K562 (cell line): ENCODE results near the gene USP26. TPM values are rescaled to one million over a fixed set of nuclear protein-coding genes. Genes with fewer than 3 reads are reported as not detected.

ENCODE experiments used
- ATAC-seq: fragments of 200-7000 bp; cut with Tn5 transposase; 3 replicates; pipeline ENCODE4 v1.9.1; 2020; ENCODE audit warnings: moderate library complexity
- BruUV-seq: library from RNA; stranded (reverse); fragments of 400-500 nt; replicated peaks from 2 replicates; lab custom pipeline; 2021; lab: Mats Ljungman, UMichigan
- CTCF ChIA-PET: fragments of 300-600 bp; formaldehyde crosslinking; extraction: SDS; loops from one replicate; lab custom pipeline; 2021; ENCODE audit warnings: low intra/inter-chr PET ratio; lab: Yijun Ruan, JAX
- POLR2A ChIA-PET: fragments of 300-600, 350-650 bp; sonication (Branson Sonifier 250); formaldehyde crosslinking; extraction: SDS; loops from one replicate; lab custom pipeline; 2021; ENCODE audit warnings: antibody characterized with exemption, inconsistent platforms; lab: Yijun Ruan, JAX
- DNase-seq, 4 experiments: peaks; one replicate each; pipeline versions ENCODE4 v3.0.0 to v3.0.0-alpha.2; 2011 to 2018; ENCODE audit warnings: low spot score in 3 of 4, mixed read lengths in 3 of 4; ENCODE audit errors: extremely low read depth in 1 of 4
- FAIRE-seq: peaks from 2 replicates; lab custom pipeline; 2011; peaks lifted over from hg19 to GRCh38; lab: Jason Lieb, UNC
- H2AFZ ChIP-seq: 2 replicates; pipeline ENCODE4 v1.6.0; 2011; ENCODE audit warnings: low read depth, low read length, control low read depth, inconsistent platforms
- H3K27ac ChIP-seq: fragments of 200-600 bp; 3 replicates; pipeline ENCODE4 v1.8.0; 2011; ENCODE audit warnings: low read depth, mild to moderate bottlenecking, control low read depth, inconsistent platforms, low read length, moderate library complexity, mixed read lengths; ENCODE audit errors: extremely low read depth
- H3K27me3 ChIP-seq, 2 experiments: fragments of 300-600 bp in 1 of 2; 2 replicates in 1 of 2; 3 replicates in 1 of 2; pipeline versions ENCODE4 v1.6.0 to v1.8.0; 2011; ENCODE audit warnings: inconsistent platforms in 2 of 2, low read length in 2 of 2, mild to moderate bottlenecking in 1 of 2, mixed read lengths in 1 of 2, moderate library complexity in 1 of 2; ENCODE audit not compliant: control insufficient read depth in 2 of 2, insufficient read depth in 2 of 2
- H3K36me3 ChIP-seq: fragments of 300-600 bp; 3 replicates; pipeline ENCODE4 v1.8.0; 2011; ENCODE audit warnings: mild to moderate bottlenecking, low read length, inconsistent platforms; ENCODE audit not compliant: control insufficient read depth, insufficient read depth
- H3K4me1 ChIP-seq, 2 experiments: fragments of 200-600 bp in 1 of 2; replicated peaks in 1 of 2; 2 replicates in 1 of 2; 3 replicates in 1 of 2; pipeline versions ENCODE4 v1.5.1 to v1.8.0; 2011; ENCODE audit warnings: inconsistent platforms in 2 of 2, low read length in 2 of 2, mild to moderate bottlenecking in 1 of 2, mixed read lengths in 1 of 2, moderate library complexity in 1 of 2; ENCODE audit not compliant: control insufficient read depth in 2 of 2, insufficient read depth in 2 of 2
- H3K4me2 ChIP-seq: 2 replicates; pipeline ENCODE4 v1.6.1; 2011; ENCODE audit warnings: low read length, control low read depth, inconsistent platforms, mixed read lengths; ENCODE audit not compliant: insufficient read depth
- H3K4me3 ChIP-seq: fragments of 200-600 bp; sonication (generic), shearing (Covaris generic); 2 replicates; pipeline ENCODE4 v1.5.1; 2016; ENCODE audit warnings: control low read depth, inconsistent platforms
- H3K79me2 ChIP-seq: fragments of 200-600 bp; 3 replicates; pipeline ENCODE4 v1.8.0; 2011; ENCODE audit warnings: low read length, inconsistent platforms; ENCODE audit not compliant: control insufficient read depth, insufficient read depth
- H3K9ac ChIP-seq, 2 experiments: 2 replicates each; pipeline versions ENCODE4 v1.6.0 to v1.6.1; 2011; ENCODE audit warnings: low read depth in 2 of 2, low read length in 2 of 2, control low read depth in 1 of 2, inconsistent platforms in 1 of 2, mild to moderate bottlenecking in 1 of 2, mixed read lengths in 1 of 2; ENCODE audit not compliant: insufficient read depth in 1 of 2
- H3K9me1 ChIP-seq: one replicate; pipeline ENCODE4 v1.6.0; 2011; ENCODE audit warnings: inconsistent platforms, mild to moderate bottlenecking, low read length, moderate library complexity; ENCODE audit not compliant: control insufficient read depth, insufficient read depth
- H3K9me3 ChIP-seq: replicated peaks from 2 replicates; pipeline ENCODE4 v1.5.1; 2011; ENCODE audit warnings: low read depth, low read length, inconsistent platforms; ENCODE audit not compliant: control insufficient read depth, insufficient read depth
- H4K20me1 ChIP-seq: replicated peaks from 2 replicates; pipeline ENCODE4 v1.6.1; 2011; ENCODE audit warnings: low read length, inconsistent platforms, mixed read lengths; ENCODE audit not compliant: control insufficient read depth, insufficient read depth
- CEBPB ChIP-seq: fragments of 450-650 bp; IDR thresholded peaks from 2 replicates; pipeline ENCODE4 v1.6.1; 2016; ENCODE audit warnings: missing genetic modification characterization, missing compliant biosample characterization
- TAF7 ChIP-seq: fragments of 450-650 bp; IDR thresholded peaks from 2 replicates; pipeline ENCODE4 v1.6.1; 2016; ENCODE audit warnings: missing genetic modification characterization, missing compliant biosample characterization
- WGBS: fragments of 100-300 bp; shearing (Covaris generic); methylation state at CpG from one replicate; pipeline ENCODE4 v1.1.6; 2016; ENCODE audit warnings: low coverage, mixed read lengths; ENCODE audit not compliant: insufficient coverage; ENCODE audit errors: missing lambda C conversion rate; 5-methylcytosine and 5-hydroxymethylcytosine counted together
- in situ Hi-C: fragments of 300-500 bp; cut with MboI; formaldehyde crosslinking; loops from 4 replicates; pipeline ENCODE4 v1.15.0; 2018; ENCODE audit warnings: inconsistent platforms, mixed read lengths
- intact Hi-C: fragments of 100-400 bp; cut with micrococcal nuclease; formaldehyde crosslinking; loops from 2 replicates; pipeline ENCODE4 v1.14.2; 2022
- polyA plus RNA-seq, 8 experiments: library from polyadenylated mRNA; depleted of rRNA in 4 of 8; stranded (reverse) in 5 of 8; unstranded in 3 of 8; fragments of >200 nt; fragmentation: Nextera tagmentation in 2 of 8; fragmentation: Illumina TruSeq in 1 of 8; extraction: Ambion mirVana in 2 of 8; extraction: Trizol in 1 of 8; gene quantifications; 2 replicates each; pipeline versions ENCODE4 v1.2.1 to v1.2.3, GENCODE V29; 2011 to 2014; ENCODE audit warnings: inconsistent platforms in 1 of 8, missing spikeins in 1 of 8
- total RNA-seq, 7 experiments: library from RNA; depleted of rRNA in 6 of 7; stranded (reverse); fragments of >200 nt in 6 of 7; fragmentation: Illumina TruSeq in 2 of 7; extraction: Trizol in 2 of 7; gene quantifications; 2 replicates each; pipeline versions ENCODE4 v1.2.1 to v1.2.3, GENCODE V29; 2011 to 2021; ENCODE audit warnings: low replicate concordance in 1 of 7
- TF ChIP-seq, protein P1 (sequence below): sonication (generic); formaldehyde crosslinking; IDR thresholded peaks from 2 replicates; pipeline ENCODE4 v1.8.1; 2023; ENCODE audit warnings: mild to moderate bottlenecking, missing genetic modification reagents, moderate library complexity
- TF ChIP-seq, protein P2 (sequence below): fragments of 250-450 bp; sonication (Bioruptor Pico); IDR thresholded peaks from 2 replicates; pipeline ENCODE4 v1.5.0; 2021
- TF ChIP-seq, protein P3 (sequence below): fragments of 200-800 bp; sonication (Bioruptor generic); IDR thresholded peaks from 2 replicates; pipeline ENCODE4 v1.6.1; 2017; ENCODE audit warnings: missing genetic modification characterization, missing compliant biosample characterization

USP26 gene
- total and polyA plus RNA-seq, 9 of the 15 experiments (the other 6 are each of a cell fraction or from before 2014, with no cell fraction given), result 0.06 to 0.84 (median 0.20) TPM; not detected in 2

DNA sequence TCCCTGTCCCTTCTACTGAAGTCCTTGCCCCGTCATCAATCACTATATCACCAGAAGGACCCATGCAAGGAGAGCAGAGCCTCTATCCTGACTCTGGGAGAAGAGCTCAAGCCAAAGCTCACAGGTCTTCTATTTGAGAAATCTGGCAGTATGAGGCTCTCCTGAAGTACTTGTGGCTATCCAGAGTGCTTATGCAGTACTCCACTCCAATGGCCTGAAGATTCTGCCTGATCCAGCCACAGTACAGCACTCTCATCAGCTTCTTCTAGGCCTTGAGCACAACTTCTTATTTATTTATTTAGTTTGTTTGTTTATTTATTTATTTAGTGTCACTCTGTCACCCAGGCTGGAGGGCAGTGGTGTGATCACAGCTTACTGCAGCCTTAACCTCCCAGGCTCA lies 13.0 kb downstream of the USP26 start:
- no peak for DNase-seq
- Histone ChIP-seq H3K27ac (no peak overlapping the region), H3K27me3 (no peaks in the 10 kb centered on the region), H2AFZ (no peak overlapping the region), H3K4me3 (no peak overlapping the region), H3K9me1 (no peaks in the 10 kb centered on the region), H3K4me1 (no peaks in the 10 kb centered on the region), H3K79me2 (no peaks in the 10 kb centered on the region), H3K9ac (no peak overlapping the region), H3K4me2 (no peak overlapping the region), H3K36me3 (no peaks in the 10 kb centered on the region)
- CTCF ChIA-PET, result no interaction called here
- ATAC-seq, result no peak
- 0% methylated on average over 1 of the region's 1 CpG for WGBS
- in situ Hi-C loops, result no loop called here
- POLR2A ChIA-PET, result no interaction called here
- intact Hi-C loops, result no loop called here
- FAIRE-seq, result no peak
- TF ChIP-seq, protein P1, sequence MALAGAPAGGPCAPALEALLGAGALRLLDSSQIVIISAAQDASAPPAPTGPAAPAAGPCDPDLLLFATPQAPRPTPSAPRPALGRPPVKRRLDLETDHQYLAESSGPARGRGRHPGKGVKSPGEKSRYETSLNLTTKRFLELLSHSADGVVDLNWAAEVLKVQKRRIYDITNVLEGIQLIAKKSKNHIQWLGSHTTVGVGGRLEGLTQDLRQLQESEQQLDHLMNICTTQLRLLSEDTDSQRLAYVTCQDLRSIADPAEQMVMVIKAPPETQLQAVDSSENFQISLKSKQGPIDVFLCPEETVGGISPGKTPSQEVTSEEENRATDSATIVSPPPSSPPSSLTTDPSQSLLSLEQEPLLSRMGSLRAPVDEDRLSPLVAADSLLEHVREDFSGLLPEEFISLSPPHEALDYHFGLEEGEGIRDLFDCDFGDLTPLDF (CRISPR knock-in tag), result no peak
- TF ChIP-seq CEBPB (tag) (no peak), TAF7 (tag) (no peak)
- TF ChIP-seq, protein P2, sequence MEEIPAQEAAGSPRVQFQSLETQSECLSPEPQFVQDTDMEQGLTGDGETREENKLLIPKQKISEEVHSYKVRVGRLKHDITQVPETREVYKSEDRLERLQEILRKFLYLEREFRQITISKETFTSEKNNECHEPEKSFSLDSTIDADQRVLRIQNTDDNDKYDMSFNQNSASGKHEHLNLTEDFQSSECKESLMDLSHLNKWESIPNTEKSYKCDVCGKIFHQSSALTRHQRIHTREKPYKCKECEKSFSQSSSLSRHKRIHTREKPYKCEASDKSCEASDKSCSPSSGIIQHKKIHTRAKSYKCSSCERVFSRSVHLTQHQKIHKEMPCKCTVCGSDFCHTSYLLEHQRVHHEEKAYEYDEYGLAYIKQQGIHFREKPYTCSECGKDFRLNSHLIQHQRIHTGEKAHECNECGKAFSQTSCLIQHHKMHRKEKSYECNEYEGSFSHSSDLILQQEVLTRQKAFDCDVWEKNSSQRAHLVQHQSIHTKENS (CRISPR knock-in tag), result no peak
- TF ChIP-seq, protein P3, sequence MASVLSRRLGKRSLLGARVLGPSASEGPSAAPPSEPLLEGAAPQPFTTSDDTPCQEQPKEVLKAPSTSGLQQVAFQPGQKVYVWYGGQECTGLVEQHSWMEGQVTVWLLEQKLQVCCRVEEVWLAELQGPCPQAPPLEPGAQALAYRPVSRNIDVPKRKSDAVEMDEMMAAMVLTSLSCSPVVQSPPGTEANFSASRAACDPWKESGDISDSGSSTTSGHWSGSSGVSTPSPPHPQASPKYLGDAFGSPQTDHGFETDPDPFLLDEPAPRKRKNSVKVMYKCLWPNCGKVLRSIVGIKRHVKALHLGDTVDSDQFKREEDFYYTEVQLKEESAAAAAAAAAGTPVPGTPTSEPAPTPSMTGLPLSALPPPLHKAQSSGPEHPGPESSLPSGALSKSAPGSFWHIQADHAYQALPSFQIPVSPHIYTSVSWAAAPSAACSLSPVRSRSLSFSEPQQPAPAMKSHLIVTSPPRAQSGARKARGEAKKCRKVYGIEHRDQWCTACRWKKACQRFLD (CRISPR knock-in tag), result no peak
- TF ChIP-seq, all 486 proteins: peak for 0
- no peaks in the 10 kb centered on the region for H4K20me1 ChIP-seq
- no peaks in the 10 kb centered on the region for H3K9me3 ChIP-seq
- no TSS peak for BruUV-seq
